ENCODE results near the gene MAP2K4.

Gene MAP2K4

GRCh38 chr17:12047681-12048376 is 27.2 kb downstream of the MAP2K4 start:
- TF ChIP-seq POLR2AphosphoS5 (IDR thresholded peaks at IDR 0.05; ENCODE audit: low read depth, low read length): no peak
- no peak for TF ChIP-seq TAF1 (IDR thresholded peaks at IDR 0.05; ENCODE audit: borderline replicate concordance, insufficient read depth, low read length)
- no peak for TF ChIP-seq FOXP2 (optimal IDR thresholded peaks at IDR 0.05; ENCODE audit: borderline replicate concordance, extremely low read depth, extremely low read length, insufficient read depth)
- TF ChIP-seq SIN3A (IDR thresholded peaks at IDR 0.05; ENCODE audit: borderline replicate concordance, insufficient read depth, low read length): no peak
- TF ChIP-seq REST (IDR thresholded peaks at IDR 0.05; ENCODE audit: insufficient read depth in 1 of 2, low read depth in 2 of 2, low read length in 2 of 2): no peak

GRCh38 chr17:12048843-12049473 is 28.3 kb downstream of the MAP2K4 start:
- TF ChIP-seq REST (IDR thresholded peaks at IDR 0.05; ENCODE audit: insufficient read depth in 1 of 2, low read depth in 2 of 2, low read length in 2 of 2) (no peak), POLR2AphosphoS5 (IDR thresholded peaks at IDR 0.05; ENCODE audit: low read depth, low read length) (no peak), SIN3A (IDR thresholded peaks at IDR 0.05; ENCODE audit: borderline replicate concordance, insufficient read depth, low read length) (no peak), FOXP2 (optimal IDR thresholded peaks at IDR 0.05; ENCODE audit: borderline replicate concordance, extremely low read depth, extremely low read length, insufficient read depth) (no peak), TAF1 (IDR thresholded peaks at IDR 0.05; ENCODE audit: borderline replicate concordance, insufficient read depth, low read length) (no peak)

GRCh38 chr17:12050646-12051225 is 30.1 kb downstream of the MAP2K4 start:
- TF ChIP-seq FOXP2 (optimal IDR thresholded peaks at IDR 0.05; ENCODE audit: borderline replicate concordance, extremely low read depth, extremely low read length, insufficient read depth) (no peak), POLR2AphosphoS5 (IDR thresholded peaks at IDR 0.05; ENCODE audit: low read depth, low read length) (no peak), REST (IDR thresholded peaks at IDR 0.05; ENCODE audit: insufficient read depth in 1 of 2, low read depth in 2 of 2, low read length in 2 of 2) (no peak), TAF1 (IDR thresholded peaks at IDR 0.05; ENCODE audit: borderline replicate concordance, insufficient read depth, low read length) (no peak), SIN3A (IDR thresholded peaks at IDR 0.05; ENCODE audit: borderline replicate concordance, insufficient read depth, low read length) (no peak)

GRCh38 chr17:12053552-12053951 is 32.9 kb downstream of the MAP2K4 start:
- TF ChIP-seq TAF1 (IDR thresholded peaks at IDR 0.05; ENCODE audit: borderline replicate concordance, insufficient read depth, low read length): no peak
- no peak for TF ChIP-seq SIN3A (IDR thresholded peaks at IDR 0.05; ENCODE audit: borderline replicate concordance, insufficient read depth, low read length)
- no peak for TF ChIP-seq POLR2AphosphoS5 (IDR thresholded peaks at IDR 0.05; ENCODE audit: low read depth, low read length)
- no peak for TF ChIP-seq FOXP2 (optimal IDR thresholded peaks at IDR 0.05; ENCODE audit: borderline replicate concordance, extremely low read depth, extremely low read length, insufficient read depth)
- TF ChIP-seq REST (IDR thresholded peaks at IDR 0.05; ENCODE audit: insufficient read depth in 1 of 2, low read depth in 2 of 2, low read length in 2 of 2): no peak
